Measurements from ENCODE around the gene LTBP2. TPM values are rescaled to one million over a fixed set of nuclear protein-coding genes. Genes with fewer than 3 reads are reported as not detected.

LTBP2 gene
- total RNA-seq, 1 experiment from 2014 or later: 124 TPM

DNA sequence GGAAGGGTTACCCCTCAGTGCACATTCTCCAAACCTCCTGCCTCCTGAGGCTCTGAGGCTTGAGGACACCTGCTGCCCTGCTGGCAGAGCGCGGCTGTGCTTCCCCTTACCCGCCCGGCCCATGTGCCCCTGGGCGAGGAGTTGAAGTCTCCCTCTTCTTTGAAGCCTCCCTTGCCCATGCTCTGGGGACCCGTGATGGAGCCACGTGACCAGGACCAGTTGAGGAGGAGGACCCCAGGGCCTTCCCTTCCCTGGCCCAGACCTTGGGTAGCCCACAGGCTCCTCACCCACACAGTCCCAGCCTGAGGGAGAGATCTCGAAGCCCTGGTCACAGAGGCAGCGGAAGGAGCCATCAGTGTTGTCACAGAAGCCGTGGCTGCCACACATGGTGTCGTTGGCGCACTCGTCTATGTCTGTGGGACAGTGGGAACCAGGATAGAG, 105.6 kb downstream of the LTBP2 start:
- H3K9me3 ChIP-seq (ENCODE audit: insufficient read depth, low read depth): no peaks in the 10 kb centered on the region
- no peaks in the 10 kb centered on the region for H3K27me3 ChIP-seq (ENCODE audit: insufficient read depth, low read depth)
- H3K36me3 ChIP-seq (ENCODE audit: low read depth): peaks cover 4% of the 10 kb centered on the region; the same call in 1 of the 2 replicates
- BruUV-seq (replicated peaks): no TSS peak
- H4K20me1 ChIP-seq (ENCODE audit: insufficient read depth): no peaks in the 10 kb centered on the region
- 0 out of 2 replicates have a peak, but pooled peaks cover 8% of the 10 kb centered on the region for H3F3A ChIP-seq (ENCODE audit: insufficient read depth, low read depth)
- H3K4me1 ChIP-seq (replicated peaks; ENCODE audit: insufficient read depth): no peaks in the 10 kb centered on the region; the same call in 1 of the 2 replicates
- H3K27ac ChIP-seq: no peak overlapping the region
- no peak overlapping the region for H2AFZ ChIP-seq
- H3K79me2 ChIP-seq (ENCODE audit: low read depth): no peaks in the 10 kb centered on the region
- H3K9me2 ChIP-seq (ENCODE audit: insufficient read depth): no peaks in the 10 kb centered on the region
- ChIA-PET CTCF (no interaction called here), POLR2A (ENCODE audit: unreplicated experiment) (no interaction called here)
- TF ChIP-seq EZH2 (IDR thresholded peaks at IDR 0.05; ENCODE audit: low read depth): no peak
- TF ChIP-seq CTCF (conservative IDR thresholded peaks at IDR 0.05): no peak
- DNase-seq: no peak
- intact Hi-C loops (cut with micrococcal nuclease; ENCODE audit: unreplicated experiment): no loop called here
- no peak overlapping the region for H3K4me3 ChIP-seq
- no peak overlapping the region for H3K4me2 ChIP-seq

GRCh38 chr14:74505831-74506230, 106.2 kb downstream of the LTBP2 start:
- H4K20me1 ChIP-seq (ENCODE audit: insufficient read depth): no peaks in the 10 kb centered on the region
- CTCF ChIA-PET: interaction anchor here (0.6 kb wide), 1 partner anchor 208 kb away, joined by 7 read pairs; no protein-coding TSS in a partner anchor
- no peaks in the 10 kb centered on the region; the same call in 1 of the 2 replicates for H3K4me1 ChIP-seq (replicated peaks; ENCODE audit: insufficient read depth)
- H3K9me3 ChIP-seq (ENCODE audit: insufficient read depth, low read depth): no peaks in the 10 kb centered on the region
- H3K27ac ChIP-seq: no peak overlapping the region
- no peak for DNase-seq
- no peak overlapping the region for H3K4me3 ChIP-seq
- 0 out of 2 replicates have a peak, but pooled peaks cover 8% of the 10 kb centered on the region for H3F3A ChIP-seq (ENCODE audit: insufficient read depth, low read depth)
- H3K9me2 ChIP-seq (ENCODE audit: insufficient read depth): no peaks in the 10 kb centered on the region
- BruUV-seq (replicated peaks): no TSS peak
- TF ChIP-seq EZH2 (IDR thresholded peaks at IDR 0.05; ENCODE audit: low read depth) (no peak), CTCF (conservative IDR thresholded peaks at IDR 0.05) (no peak)
- POLR2A ChIA-PET (ENCODE audit: unreplicated experiment): no interaction called here
- no peaks in the 10 kb centered on the region for H3K27me3 ChIP-seq (ENCODE audit: insufficient read depth, low read depth)
- intact Hi-C loops (cut with micrococcal nuclease; ENCODE audit: unreplicated experiment): no loop called here
- H3K79me2 ChIP-seq (ENCODE audit: low read depth): no peaks in the 10 kb centered on the region
- H2AFZ ChIP-seq: no peak overlapping the region
- H3K4me2 ChIP-seq: no peak overlapping the region
- peaks cover 1% of the 10 kb centered on the region; the same call in 1 of the 2 replicates for H3K36me3 ChIP-seq (ENCODE audit: low read depth)

DNA sequence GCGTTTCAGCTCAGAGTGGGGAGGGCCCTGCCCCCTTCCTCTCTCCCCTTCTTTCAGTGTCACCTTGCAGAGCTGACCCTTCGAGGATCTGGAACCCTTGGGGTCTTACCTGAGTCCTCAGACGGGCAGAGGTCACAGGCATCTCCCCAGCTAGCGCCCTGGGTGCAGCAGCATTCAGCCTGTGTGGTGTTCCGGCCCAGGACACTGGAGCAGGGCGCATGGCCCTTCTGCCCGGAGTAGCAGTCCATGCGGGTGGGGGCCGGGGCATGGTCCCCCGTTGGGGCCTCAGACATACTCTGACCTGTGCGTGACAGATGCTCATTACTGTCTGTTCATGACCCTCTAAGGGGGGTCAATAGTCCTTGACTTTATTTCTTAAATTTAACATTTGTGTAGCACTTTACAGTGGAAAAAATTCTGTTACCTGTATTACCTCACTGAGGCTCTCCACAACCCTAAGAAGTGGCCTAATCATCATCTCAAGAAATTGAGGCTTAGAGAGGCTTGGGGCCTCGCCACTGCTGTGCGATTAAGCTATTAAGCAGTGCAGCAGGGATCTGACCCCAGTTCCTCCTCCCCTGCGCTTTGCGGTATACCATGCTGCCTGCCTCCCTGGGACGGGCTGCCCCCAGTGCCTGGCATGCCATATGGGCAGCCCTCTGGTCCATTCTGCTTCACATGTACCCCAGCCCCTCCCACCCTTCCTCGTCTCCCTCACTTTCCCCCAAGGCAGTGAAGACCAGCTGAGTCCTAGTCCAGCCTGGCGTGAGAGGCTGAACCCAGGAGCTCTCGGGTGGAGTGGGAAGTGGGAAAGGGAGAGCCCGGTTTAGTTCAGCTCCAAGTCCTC, 106.9 kb downstream of the LTBP2 start:
- POLR2A ChIA-PET (ENCODE audit: unreplicated experiment): interaction anchor here (0.5 kb wide), 1 partner anchor 165 kb away, joined by 17 read pairs; no protein-coding TSS in a partner anchor
- BruUV-seq (replicated peaks): no TSS peak
- H3K4me3 ChIP-seq: no peak overlapping the region
- intact Hi-C loops (cut with micrococcal nuclease; ENCODE audit: unreplicated experiment): no loop called here
- TF ChIP-seq CTCF (conservative IDR thresholded peaks at IDR 0.05) (no peak), EZH2 (IDR thresholded peaks at IDR 0.05; ENCODE audit: low read depth) (no peak)
- H3K4me1 ChIP-seq (replicated peaks; ENCODE audit: insufficient read depth): no peaks in the 10 kb centered on the region
- no peak overlapping the region for H3K27ac ChIP-seq
- CTCF ChIA-PET: interaction anchor here (0.5 to 0.6 kb wide), 2 partner anchors 25 to 208 kb away, joined by 3 to 7 read pairs; no protein-coding TSS in a partner anchor
- H3K27me3 ChIP-seq (ENCODE audit: insufficient read depth, low read depth): no peaks in the 10 kb centered on the region
- H3K9me2 ChIP-seq (ENCODE audit: insufficient read depth): no peaks in the 10 kb centered on the region
- no peak overlapping the region for H3K4me2 ChIP-seq
- no peaks in the 10 kb centered on the region for H3K9me3 ChIP-seq (ENCODE audit: insufficient read depth, low read depth)
- no peak overlapping the region for H2AFZ ChIP-seq
- H4K20me1 ChIP-seq (ENCODE audit: insufficient read depth): no peaks in the 10 kb centered on the region
- H3K79me2 ChIP-seq (ENCODE audit: low read depth): no peaks in the 10 kb centered on the region
- H3F3A ChIP-seq (ENCODE audit: insufficient read depth, low read depth): peaks cover 10% of the 10 kb centered on the region; the same call in 1 of the 2 replicates
- DNase-seq: no peak
- peaks cover 7% of the 10 kb centered on the region; the same call in 1 of the 2 replicates for H3K36me3 ChIP-seq (ENCODE audit: low read depth)

Data from PC-9 (cell line).